HG03280 (cell line): ENCODE measurements around the gene ALDH3B1.

Experiments used
- ATAC-seq: cut with Tn5 transposase; IDR thresholded peaks from one replicate; pipeline ENCODE4 v1.9.1; 2021; ENCODE audit warnings: mild to moderate bottlenecking, moderate library complexity; ENCODE audit not compliant: unreplicated experiment

The ALDH3B1 gene

DNA sequence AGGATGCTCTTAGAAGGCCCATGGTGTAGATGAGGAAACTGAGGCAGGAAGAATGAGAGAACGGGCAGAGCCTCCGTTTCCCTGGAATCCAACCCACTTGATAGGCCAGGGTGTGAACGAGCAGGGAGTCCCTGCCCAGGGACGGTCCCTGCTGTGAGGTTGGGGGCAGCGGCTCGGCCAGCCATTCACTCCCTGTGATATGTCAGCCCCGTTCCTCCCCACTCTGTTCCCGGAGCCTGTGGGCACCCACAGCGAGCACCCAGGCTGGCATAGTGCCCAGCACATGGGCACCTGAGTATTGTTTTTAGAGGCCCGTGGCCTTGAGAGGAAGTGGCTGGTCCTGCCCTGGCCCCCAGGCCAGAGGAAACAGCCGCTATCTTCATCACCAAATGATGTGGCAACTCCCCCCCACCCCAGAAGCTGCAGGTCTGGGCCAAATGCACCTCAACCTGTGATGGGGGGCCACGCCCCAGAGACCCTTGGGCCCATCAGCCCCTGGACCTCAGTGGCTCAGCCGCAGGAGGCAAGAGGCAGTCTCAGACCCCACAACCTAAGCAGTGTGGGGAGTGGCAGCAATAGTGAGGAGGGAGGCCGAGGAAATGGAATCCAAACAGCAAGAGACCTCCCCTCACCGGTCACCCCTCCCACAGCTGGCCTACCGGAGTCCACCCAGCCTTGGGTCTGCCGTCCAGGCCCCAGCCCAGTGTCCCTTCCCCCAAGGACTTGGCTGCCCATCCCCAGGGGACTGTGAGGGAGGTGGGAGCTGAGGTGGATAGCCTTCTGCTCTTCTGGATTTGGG is 2.1 kb downstream of the ALDH3B1 start:
- ATAC-seq = no peak

DNA sequence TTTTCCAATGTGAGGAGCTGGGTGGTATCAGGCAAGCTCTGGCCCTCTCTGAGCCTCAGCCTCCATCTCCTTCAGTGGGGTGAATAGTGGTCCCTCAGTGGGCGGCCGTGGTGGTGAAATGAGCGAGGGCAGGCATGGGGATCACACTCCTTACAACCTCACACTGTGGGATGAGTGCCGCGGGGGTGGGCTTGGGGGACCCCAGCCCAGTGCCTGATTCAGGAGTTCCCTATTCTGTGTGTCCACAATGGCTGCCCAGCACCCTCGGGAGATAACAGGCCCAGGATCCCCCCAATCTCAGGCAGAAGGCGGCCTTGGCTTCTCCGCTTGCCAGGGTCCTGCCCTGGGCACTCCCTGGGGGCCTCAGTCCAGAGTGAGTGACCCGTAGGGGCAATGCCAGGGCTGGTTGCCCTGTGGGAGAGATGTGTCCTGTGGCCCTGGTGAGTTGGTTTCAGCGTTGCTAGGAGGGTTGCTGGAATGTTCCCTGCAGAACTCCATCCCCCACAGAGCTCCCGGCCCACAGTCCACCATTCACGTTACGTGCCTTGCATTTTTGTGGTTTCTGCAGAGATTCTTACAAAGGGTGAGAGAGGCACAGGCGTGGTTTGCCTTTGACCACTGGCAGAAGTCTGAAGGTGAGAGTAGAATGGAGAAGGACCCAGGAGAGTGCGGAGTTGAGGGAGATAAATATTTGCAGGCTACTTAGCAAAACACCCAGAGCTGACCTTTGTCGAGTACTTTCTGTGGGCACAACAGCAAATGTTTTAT is 2.9 kb downstream of the ALDH3B1 start:
- no peak for ATAC-seq

DNA sequence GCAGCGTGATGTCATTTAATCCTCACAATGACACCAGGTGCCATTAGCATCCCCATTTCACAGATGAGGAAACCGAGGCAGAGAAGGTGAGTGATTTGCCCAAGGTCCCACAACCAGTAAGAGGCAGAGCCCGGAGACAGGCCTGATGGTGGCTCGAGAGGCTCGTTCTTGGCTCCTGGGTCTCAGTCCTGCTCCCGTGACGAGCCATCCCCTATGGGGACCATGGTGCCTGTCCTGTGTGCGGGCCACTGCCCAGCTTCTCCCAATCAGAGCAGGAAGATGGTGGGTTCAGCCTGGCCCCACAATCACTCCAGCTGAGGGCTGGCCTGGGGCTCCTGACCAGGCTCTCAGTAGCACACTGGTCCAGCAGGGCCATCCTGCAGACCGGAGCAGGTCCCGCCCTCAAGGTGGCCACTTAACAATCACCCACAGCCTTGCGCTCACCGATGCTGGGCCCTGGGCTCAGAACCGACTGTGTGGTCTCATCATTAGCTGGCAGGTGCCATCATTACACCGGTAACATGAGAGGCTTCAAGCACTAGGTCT is 3.6 kb downstream of the ALDH3B1 start:
- no peak for ATAC-seq

DNA sequence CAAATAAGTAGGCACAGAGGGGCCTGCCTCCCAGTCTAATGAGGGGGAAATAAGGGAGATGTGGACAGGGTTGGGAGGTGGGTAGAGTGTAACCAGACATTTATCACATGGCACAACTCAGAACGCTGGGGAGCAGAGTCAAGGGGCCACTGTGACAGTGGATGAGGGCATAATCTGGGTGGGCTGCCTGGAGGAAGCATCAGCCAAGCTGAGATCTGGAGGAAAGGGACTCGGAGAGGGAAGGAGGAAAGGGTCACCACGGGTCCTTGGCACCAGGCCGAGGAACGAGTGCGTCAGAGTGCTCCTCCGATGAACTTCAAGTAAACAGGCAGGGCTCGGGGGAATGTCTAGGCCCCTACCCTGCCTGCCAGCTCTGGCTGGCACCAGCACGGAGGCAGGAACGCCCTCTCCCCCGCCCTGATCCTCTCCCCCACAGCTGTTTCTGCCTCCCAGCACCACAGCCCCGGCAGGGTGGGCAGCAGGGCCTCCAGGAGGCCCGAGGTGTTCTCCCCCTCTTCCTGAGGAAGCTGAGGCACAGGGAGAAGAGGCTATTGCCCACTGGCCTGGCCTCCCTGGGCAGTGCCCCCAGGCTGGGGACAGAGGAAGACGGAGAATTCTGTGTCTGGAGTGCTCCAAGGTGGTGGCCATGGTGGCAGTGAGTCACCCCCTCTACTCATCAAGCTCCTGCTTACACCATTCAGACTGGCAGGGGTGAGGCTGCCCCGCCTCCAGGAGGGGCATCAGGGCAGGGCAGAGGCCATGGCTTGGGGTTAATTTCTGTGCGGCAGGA is 4.2 kb downstream of the ALDH3B1 start:
- no peak for ATAC-seq

DNA sequence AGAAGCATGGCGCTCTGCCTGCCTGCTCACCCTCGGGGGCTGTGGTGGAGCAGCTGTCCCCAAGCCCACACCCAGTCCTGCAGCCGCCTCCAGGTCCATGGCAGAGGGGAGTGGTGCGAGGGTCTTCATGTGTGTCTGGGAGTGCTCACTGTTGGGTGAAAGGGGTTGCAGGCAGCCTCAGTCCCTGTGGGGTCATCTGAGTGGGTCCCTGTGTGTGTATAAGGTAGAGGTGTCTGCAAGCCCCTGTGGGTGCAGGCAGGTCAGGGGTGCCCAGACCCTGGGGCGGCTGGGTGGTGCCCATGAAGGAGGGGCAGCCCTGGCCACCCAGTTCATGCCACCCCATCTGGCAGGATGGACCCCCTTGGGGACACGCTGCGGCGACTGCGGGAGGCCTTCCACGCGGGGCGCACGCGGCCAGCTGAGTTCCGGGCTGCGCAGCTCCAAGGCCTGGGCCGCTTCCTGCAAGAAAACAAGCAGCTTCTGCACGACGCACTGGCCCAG is 4.9 kb downstream of the ALDH3B1 start:
- no peak for ATAC-seq

DNA sequence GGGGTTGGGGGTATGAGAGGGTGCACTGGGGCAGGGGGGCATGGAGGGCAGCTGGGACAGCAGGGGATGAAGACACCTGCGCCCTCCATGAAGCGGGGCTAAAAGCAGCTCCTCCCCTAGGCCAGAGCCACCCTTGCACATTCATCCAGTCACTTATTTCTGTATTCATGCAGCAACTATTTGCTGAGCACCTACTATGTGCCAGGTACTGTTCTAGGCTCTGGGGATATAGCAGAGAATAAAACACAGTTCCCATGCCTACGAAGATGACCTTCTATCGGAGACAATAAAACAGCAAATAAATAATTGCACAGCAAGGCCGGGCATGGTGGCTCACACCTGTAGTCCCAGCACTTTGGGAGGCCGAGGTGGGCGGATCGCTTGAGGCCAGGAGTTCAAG is 5.3 kb downstream of the ALDH3B1 start:
- ATAC-seq = no peak

DNA sequence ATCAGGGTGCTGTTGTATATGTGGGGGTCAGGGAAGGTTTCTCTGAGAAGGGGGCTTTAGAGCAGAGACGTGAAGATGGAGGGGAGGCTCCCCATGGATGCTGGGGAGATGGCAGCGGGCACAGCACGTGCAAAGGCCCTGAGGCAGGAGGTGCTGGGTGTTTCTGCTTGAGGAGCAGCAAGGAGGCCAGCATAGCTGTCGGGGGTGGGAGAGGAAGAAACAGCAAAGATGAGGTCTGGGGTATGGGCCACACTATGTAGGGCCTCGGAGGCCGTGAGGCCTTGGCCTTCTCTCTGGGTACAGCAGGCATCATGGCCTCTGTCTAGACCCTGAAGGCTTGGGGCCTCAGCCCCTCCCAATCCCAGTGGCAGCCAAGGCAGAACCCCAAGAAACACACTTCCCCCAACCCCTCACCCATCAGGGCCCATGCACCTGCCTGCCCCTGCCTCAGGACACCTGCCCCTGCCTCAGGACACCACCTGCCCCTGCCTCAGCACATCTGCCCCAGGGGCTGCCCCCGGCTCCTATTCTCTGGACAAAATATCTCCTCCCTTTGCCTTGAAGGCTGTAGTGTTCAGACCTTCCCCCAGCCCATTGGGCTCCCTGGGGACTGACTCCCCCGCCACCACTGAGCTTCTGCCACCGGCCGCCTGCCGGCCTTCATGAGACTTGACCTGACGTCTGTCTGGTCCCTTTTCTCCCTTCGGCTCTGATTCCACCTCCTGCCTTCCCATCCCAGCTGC is 6.2 kb downstream of the ALDH3B1 start:
- no peak for ATAC-seq

DNA sequence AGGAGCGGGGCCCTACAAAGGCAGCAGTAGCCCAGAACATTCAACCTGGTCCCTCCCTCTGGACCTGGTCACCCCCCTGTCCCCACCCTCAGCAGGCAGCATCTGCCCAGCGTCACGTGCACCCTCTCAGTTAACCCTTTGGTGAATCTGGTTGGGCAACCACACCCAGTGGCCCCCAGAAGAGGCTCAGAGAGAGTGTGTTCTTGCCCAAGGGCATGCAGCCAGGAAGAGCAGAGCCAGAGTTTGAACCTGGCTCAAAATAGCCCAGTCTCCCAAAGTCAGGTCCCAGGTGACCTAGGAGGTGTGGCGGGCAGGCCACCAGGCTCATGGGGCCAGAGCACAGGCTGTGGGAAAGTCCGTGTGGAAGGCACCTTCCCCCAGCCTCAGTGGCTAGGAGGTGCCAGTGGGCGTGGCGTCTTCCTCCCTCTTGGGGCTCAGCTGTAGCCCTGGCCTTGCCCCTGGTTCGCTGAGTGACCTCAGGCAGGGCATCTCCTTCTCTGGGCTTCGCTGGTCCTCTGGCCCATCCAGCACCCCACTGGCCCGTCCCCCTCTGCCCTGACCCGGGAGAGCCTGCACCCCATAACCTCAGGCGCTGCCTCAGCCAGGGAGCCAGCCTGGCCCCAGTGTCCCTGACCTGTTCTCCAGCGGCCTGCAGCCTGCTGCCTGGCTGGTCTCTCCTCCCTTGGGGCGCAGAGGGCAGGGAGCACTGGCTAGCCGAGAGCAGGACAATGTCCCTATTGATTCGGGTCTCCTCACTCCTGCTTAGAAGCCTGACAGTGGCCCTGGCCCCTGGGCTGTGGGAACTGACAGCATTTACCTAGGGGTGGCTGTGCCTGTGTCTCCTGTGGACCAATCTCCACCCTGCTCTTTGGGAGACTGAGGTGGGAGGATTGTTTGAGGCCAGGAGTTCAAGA is 7.0 kb downstream of the ALDH3B1 start:
- no peak for ATAC-seq

DNA sequence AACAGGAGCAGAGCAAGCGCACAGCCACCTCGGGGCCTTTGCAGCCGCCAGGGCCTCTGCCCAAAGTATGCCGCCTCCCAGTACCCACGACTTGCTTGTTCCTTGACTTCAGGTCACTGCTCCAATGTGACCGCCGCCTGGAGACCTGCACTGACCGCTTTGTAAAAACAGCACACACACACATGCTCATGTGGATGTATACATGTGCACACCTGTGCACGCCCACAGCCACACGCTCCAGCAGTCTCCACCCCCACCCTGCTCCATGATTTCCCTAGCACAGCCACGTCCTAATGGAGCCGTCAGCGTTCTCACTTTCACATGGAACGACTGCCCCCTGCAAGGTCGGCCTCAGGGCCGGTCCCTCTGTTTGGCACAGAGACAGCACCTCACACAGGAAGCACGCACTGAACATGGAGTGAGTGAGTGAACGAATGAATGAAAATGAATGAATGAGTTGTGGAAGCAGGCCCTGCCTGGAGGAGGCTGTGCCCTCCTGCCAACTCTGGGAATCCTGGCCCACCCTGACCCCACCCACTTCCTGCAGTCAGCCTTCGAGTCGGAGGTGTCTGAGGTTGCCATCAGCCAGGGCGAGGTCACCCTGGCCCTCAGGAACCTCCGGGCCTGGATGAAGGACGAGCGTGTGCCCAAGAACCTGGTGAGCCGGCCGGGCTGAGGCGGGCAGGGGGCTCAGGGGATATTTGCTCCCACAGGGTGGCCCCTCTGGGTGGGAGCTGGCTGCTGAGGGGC is 8.0 kb downstream of the ALDH3B1 start:
- no peak for ATAC-seq

DNA sequence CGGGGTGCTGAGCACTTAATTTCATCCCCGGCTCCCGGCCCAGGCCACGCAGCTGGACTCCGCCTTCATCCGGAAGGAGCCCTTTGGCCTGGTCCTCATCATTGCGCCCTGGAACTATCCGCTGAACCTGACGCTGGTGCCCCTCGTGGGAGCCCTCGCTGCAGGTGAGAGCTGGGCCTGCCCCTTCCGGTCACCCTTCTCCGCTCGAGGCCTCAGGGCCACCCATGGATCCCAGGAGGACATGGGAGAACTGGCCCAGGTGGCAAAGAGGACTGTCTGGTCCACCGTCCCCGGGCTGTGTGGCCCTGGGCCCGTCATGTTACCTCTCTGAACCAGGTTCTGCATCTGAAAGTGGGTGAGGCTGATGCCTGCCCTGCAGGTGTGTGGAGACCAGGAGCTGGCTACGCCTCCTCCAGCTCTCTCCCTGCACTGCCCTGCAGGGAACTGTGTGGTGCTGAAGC is 8.6 kb downstream of the ALDH3B1 start:
- no peak for ATAC-seq

DNA sequence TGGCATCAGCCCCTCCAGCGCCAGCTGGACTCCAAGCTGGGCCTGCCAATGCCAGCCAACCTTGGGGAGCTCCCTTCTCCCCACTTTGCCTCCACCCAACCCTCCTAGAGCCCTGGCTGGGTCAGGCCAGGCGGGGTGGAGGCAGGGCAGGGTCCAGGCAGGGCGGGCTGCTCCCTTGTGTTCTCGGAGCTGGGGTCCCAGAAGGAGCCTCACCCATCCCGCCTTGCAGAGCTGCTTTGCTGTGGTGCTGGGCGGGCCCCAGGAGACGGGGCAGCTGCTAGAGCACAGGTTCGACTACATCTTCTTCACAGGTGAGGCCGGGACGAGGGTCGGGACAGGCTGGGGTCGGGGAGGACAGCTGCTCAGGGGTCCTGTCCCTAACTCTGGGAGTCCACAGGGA is 9.4 kb downstream of the ALDH3B1 start:
- no peak for ATAC-seq

DNA sequence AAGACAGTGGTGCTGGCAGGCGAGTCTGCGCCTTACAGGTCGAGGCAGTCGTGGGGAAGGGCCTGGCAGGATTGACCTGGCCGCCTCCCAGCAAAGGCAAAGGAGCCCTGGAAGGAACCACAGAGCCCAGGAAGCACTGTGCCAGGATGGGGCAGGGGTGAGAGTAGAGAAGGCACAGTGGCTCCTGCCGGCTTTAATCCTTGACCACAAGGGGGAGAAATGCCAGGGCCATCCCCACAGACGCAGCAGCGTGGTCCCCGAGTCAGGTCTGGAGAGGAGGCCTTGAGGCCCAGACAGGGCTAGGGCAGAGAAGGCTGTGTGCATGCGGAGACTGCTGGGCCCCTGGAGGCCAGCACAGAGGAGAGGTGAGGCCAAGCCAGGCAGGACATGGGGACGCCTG is 10.4 kb downstream of the ALDH3B1 start:
- ATAC-seq = no peak

DNA sequence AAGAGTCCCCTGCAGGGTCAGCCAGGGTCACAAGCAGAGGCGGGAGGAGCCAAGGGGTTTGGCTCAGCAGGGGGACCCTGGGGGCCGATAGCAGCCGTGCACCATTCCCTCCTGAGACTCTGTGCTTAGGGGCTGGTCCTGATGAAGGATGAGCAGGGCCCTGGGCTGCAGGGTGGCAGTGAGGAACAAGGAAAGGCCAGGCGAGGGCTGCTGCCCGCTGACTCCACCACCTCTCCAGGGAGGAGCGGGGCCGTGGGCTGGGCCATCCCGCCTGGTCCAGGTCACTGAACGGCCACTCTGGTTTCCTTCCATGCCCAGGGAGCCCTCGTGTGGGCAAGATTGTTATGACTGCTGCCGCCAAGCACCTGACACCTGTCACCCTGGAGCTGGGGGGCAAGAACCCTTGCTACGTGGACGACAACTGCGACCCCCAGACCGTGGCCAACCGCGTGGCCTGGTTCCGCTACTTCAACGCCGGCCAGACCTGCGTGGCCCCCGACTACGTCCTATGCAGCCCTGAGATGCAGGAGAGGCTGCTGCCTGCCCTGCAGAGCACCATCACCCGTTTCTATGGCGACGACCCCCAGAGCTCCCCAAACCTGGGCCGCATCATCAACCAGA is 11.2 kb downstream of the ALDH3B1 start:
- ATAC-seq = no peak

DNA sequence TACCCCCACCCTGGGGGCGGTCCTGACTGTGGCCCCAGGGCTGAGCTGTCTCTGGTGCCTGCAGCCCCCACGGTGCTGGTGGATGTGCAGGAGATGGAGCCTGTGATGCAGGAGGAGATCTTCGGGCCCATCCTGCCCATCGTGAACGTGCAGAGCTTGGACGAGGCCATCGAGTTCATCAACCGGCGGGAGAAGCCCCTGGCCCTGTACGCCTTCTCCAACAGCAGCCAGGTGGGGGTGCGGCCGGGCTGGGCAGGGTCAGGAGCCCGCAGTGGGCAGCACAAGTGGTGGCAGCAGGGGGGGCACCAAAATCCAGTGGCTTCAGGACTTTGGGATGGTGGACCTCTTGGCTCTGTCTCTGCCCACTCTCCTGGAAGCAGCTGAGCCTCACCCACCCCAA is 12.4 kb downstream of the ALDH3B1 start:
- ATAC-seq = no peak

DNA sequence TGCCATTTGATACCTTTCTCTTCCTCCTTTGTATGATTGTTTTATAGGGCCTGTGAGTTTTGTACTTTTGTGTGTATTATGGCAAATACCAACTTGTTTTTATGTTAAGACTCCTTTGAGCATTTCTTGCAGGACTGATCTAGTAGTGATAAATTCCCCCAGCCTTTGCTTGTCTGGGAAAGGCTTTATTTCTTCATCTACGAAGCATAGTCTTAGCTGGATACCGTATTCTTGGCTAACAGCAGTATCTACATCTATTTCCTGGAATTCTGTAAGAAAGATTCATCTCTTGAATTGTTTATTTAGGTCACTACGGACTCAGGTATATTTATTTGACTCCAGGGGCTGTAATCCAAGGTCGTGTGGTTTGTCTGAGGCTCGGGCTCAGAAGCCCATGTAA is 14.4 kb downstream of the ALDH3B1 start:
- no peak for ATAC-seq

DNA sequence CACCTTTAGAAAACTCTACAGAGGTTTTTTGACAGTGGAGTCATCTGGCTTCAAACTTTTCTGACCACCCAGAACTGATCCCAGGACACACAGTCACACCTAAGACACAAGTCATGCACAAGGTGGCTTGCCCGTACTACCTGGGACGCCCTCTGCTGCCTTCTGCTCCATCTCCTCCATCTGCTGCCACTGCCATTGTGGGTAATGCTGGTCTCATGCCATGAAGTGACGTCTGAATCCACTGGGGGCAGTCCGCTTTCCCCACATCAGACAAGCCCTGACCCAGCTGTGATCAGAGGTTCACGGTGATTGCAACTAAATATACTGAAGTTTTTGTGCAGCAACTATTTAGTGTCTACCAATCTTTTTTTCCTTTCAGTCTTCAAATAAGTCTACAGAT is 14.9 kb downstream of the ALDH3B1 start:
- ATAC-seq = no peak

DNA sequence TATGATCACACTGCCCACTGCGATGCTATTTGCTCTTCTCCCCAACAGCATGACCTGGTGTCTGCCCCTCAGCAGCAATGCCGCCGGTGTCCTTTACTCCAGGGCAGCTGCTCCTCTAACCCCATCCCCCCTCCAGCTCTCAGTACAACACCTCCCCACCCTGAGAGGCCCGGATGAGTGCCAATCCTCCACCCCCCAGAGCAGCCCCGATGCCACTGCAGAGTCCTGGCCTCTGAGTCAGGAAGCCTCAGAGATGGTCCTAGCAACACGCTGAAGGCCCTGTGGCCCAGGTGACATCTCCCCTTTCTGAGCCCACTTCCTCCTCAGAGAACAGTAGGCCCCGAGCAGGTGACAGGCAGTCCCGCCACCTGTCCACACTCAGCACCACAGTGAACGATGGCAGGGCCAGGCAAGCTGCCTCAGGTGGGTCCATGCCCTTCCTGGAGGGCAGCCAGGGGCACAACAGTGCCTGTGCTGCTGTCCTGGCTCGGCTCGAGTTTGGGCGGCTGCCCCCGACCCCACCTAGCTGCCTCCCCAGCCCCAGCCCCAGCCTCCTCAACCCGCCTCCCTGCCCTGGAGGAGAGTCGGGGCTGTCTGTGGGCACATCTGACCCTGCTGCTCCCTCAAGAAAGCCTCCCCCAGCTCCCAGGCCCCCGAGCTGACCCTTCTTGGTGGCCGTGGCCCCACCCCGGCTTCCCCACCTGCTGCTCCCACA is 16.4 kb downstream of the ALDH3B1 start:
- ATAC-seq = no peak

DNA sequence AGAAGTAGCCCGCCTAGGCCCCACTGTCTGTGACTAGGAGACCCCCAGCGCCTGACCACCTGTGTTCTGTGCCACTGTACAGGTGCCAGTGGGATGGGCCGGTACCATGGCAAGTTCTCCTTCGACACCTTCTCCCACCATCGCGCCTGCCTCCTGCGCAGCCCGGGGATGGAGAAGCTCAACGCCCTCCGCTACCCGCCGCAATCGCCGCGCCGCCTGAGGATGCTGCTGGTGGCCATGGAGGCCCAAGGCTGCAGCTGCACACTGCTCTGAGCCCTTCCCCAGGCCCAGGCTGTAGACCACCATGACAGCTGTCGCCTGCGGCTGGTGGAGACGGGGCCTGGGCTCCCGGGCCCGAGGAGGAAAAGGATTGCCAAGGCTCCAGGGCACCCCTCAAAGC is 17.5 kb downstream of the ALDH3B1 start:
- ATAC-seq = no peak
